Measurements from ENCODE around the gene SFXN3.

The SFXN3 gene

GRCh38 chr10:101069441-101069840, 38.4 kb downstream of the SFXN3 start:
- no peaks in the 10 kb centered on the region for H3K9me2 ChIP-seq (replicated peaks; ENCODE audit: control insufficient read depth, low read length)
- no peaks in the 10 kb centered on the region for H4K20me1 ChIP-seq (ENCODE audit: control insufficient read depth, insufficient read depth, low read depth, low read length)
- H3K9me3 ChIP-seq (ENCODE audit: control insufficient read depth, insufficient read depth, low read length): no peaks in the 10 kb centered on the region
- TF ChIP-seq, protein P1, sequence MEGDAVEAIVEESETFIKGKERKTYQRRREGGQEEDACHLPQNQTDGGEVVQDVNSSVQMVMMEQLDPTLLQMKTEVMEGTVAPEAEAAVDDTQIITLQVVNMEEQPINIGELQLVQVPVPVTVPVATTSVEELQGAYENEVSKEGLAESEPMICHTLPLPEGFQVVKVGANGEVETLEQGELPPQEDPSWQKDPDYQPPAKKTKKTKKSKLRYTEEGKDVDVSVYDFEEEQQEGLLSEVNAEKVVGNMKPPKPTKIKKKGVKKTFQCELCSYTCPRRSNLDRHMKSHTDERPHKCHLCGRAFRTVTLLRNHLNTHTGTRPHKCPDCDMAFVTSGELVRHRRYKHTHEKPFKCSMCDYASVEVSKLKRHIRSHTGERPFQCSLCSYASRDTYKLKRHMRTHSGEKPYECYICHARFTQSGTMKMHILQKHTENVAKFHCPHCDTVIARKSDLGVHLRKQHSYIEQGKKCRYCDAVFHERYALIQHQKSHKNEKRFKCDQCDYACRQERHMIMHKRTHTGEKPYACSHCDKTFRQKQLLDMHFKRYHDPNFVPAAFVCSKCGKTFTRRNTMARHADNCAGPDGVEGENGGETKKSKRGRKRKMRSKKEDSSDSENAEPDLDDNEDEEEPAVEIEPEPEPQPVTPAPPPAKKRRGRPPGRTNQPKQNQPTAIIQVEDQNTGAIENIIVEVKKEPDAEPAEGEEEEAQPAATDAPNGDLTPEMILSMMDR (IDR thresholded peaks at IDR 0.05; ENCODE audit: low read depth, low read length, poor library complexity, severe bottlenecking): no peak
- no peak for TF ChIP-seq EZH2phosphoT487 (IDR thresholded peaks at IDR 0.05; ENCODE audit: borderline replicate concordance, low read length)
- no peak overlapping the region for H3K4me3 ChIP-seq (ENCODE audit: low read length)
- H3F3A ChIP-seq (ENCODE audit: control insufficient read depth, insufficient read depth): peaks cover 20% of the 10 kb centered on the region
- no peak overlapping the region for H3K27ac ChIP-seq (ENCODE audit: low read depth, low read length)
- peaks cover 18% of the 10 kb centered on the region for H3K27me3 ChIP-seq (ENCODE audit: control insufficient read depth, low read length)
- no peak overlapping the region for H3K4me2 ChIP-seq (ENCODE audit: low read length)
- no peaks in the 10 kb centered on the region for H3K79me2 ChIP-seq (ENCODE audit: control insufficient read depth, low read length)
- no peaks in the 10 kb centered on the region for H3K36me3 ChIP-seq (ENCODE audit: control insufficient read depth, low read length)
- H3K4me1 ChIP-seq (ENCODE audit: control insufficient read depth, low read length): peaks cover 66% of the 10 kb centered on the region

GRCh38 chr10:101070098-101070497, 39.1 kb downstream of the SFXN3 start:
- Histone ChIP-seq H3K9me3 (ENCODE audit: control insufficient read depth, insufficient read depth, low read length) (no peaks in the 10 kb centered on the region), H3K9me2 (replicated peaks; ENCODE audit: control insufficient read depth, low read length) (no peaks in the 10 kb centered on the region), H3K4me1 (ENCODE audit: control insufficient read depth, low read length) (peaks cover 66% of the 10 kb centered on the region), H4K20me1 (ENCODE audit: control insufficient read depth, insufficient read depth, low read depth, low read length) (no peaks in the 10 kb centered on the region), H3K36me3 (ENCODE audit: control insufficient read depth, low read length) (no peaks in the 10 kb centered on the region), H3K27ac (ENCODE audit: low read depth, low read length) (peak overlapping the region; percentile 75; the same call in 1 of the 2 replicates), H3K79me2 (ENCODE audit: control insufficient read depth, low read length) (no peaks in the 10 kb centered on the region), H3K4me3 (ENCODE audit: low read length) (no peak overlapping the region), H3K4me2 (ENCODE audit: low read length) (peak overlapping the region; percentile 70; the same call in 1 of the 2 replicates), H3K27me3 (ENCODE audit: control insufficient read depth, low read length) (peaks cover 18% of the 10 kb centered on the region), H3F3A (ENCODE audit: control insufficient read depth, insufficient read depth) (peaks cover 20% of the 10 kb centered on the region)
- TF ChIP-seq EZH2phosphoT487 (IDR thresholded peaks at IDR 0.05; ENCODE audit: borderline replicate concordance, low read length): no peak
- TF ChIP-seq, protein P1 (IDR thresholded peaks at IDR 0.05; ENCODE audit: low read depth, low read length, poor library complexity, severe bottlenecking): no peak

- H3F3A ChIP-seq (ENCODE audit: control insufficient read depth, insufficient read depth): peaks cover 15% of the 10 kb centered on the region
- no peaks in the 10 kb centered on the region for H3K79me2 ChIP-seq (ENCODE audit: control insufficient read depth, low read length)
- H3K27ac ChIP-seq (ENCODE audit: low read depth, low read length): peak overlapping the region; percentile 75
- peak overlapping the region; percentile 55 for H3K4me3 ChIP-seq (ENCODE audit: low read length)
- TF ChIP-seq, protein P1 (IDR thresholded peaks at IDR 0.05; ENCODE audit: low read depth, low read length, poor library complexity, severe bottlenecking): no peak
- TF ChIP-seq EZH2phosphoT487 (IDR thresholded peaks at IDR 0.05; ENCODE audit: borderline replicate concordance, low read length): no peak
- H4K20me1 ChIP-seq (ENCODE audit: control insufficient read depth, insufficient read depth, low read depth, low read length): no peaks in the 10 kb centered on the region
- H3K27me3 ChIP-seq (ENCODE audit: control insufficient read depth, low read length): peaks cover 14% of the 10 kb centered on the region
- no peaks in the 10 kb centered on the region for H3K36me3 ChIP-seq (ENCODE audit: control insufficient read depth, low read length)
- peak overlapping the region; percentile 70 for H3K4me2 ChIP-seq (ENCODE audit: low read length)
- no peaks in the 10 kb centered on the region for H3K9me3 ChIP-seq (ENCODE audit: control insufficient read depth, insufficient read depth, low read length)
- H3K9me2 ChIP-seq (replicated peaks; ENCODE audit: control insufficient read depth, low read length): no peaks in the 10 kb centered on the region
- peaks cover 64% of the 10 kb centered on the region for H3K4me1 ChIP-seq (ENCODE audit: control insufficient read depth, low read length)
Observed at GRCh38 chr10:101071267-101071884, 40.3 kb downstream of the SFXN3 start.

Data from DOHH2 (cell line).